ENCODE measurements around the gene ARL4C.

DNA sequence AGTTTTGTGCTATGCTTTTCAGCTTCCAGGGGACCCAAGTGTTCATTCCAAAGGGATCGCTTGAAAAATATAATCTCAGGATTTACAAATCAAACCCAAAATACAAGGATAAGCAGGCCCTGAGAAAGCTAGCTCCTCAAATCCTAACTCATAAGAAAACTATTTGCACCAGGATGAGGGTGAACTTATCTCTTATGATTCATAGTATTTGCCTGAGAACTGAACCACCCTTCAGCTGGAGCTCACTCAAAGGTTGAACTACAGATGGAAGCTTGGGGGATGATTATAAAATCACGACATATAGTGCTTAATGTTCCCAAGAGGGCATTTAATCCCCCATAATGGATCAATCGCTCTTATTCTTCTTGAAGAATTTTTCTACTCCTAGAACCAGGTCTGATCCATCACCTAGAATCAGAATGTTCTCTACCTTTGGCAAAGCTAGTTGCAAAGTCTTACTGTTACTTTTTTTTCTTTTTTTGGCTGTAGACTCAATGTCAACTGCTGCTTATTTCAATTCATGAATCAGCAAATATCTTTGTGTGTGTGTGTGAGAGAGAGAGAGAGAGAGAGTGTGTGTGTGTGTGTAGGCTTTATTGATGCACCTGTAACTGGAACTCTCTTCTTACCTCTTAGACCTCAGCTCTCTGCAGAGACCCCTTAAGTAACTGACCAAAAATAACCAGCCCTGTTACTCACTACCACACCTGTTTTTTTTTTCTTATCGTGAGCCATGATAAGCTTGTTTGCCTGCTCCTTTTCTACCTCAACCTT is 44.8 kb downstream of the ARL4C start:
- TF ChIP-seq SIN3A (IDR thresholded peaks at IDR 0.05; ENCODE audit: borderline replicate concordance, low read depth, low read length) (no peak), SMC3 (IDR thresholded peaks at IDR 0.05; ENCODE audit: low read depth, low read length) (no peak), FOXM1 (IDR thresholded peaks at IDR 0.05; ENCODE audit: low read depth) (no peak), GATA2 (CRISPR knock-in tag; IDR thresholded peaks at IDR 0.05) (no peak)
- TF ChIP-seq, protein P1, sequence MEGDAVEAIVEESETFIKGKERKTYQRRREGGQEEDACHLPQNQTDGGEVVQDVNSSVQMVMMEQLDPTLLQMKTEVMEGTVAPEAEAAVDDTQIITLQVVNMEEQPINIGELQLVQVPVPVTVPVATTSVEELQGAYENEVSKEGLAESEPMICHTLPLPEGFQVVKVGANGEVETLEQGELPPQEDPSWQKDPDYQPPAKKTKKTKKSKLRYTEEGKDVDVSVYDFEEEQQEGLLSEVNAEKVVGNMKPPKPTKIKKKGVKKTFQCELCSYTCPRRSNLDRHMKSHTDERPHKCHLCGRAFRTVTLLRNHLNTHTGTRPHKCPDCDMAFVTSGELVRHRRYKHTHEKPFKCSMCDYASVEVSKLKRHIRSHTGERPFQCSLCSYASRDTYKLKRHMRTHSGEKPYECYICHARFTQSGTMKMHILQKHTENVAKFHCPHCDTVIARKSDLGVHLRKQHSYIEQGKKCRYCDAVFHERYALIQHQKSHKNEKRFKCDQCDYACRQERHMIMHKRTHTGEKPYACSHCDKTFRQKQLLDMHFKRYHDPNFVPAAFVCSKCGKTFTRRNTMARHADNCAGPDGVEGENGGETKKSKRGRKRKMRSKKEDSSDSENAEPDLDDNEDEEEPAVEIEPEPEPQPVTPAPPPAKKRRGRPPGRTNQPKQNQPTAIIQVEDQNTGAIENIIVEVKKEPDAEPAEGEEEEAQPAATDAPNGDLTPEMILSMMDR (IDR thresholded peaks at IDR 0.05), result no peak
- TF ChIP-seq, protein P2, sequence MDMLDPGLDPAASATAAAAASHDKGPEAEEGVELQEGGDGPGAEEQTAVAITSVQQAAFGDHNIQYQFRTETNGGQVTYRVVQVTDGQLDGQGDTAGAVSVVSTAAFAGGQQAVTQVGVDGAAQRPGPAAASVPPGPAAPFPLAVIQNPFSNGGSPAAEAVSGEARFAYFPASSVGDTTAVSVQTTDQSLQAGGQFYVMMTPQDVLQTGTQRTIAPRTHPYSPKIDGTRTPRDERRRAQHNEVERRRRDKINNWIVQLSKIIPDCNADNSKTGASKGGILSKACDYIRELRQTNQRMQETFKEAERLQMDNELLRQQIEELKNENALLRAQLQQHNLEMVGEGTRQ (IDR thresholded peaks at IDR 0.05; ENCODE audit: borderline replicate concordance, low read depth, low read length), result no peak

Measured in SK-N-SH (cell line).